Activated naive CD8-positive, alpha-beta T cell treated with anti-CD3 and anti-CD28 coated beads, Interleukin-2, amount 10 ng/mL, durations not matched to agents 7 days and 5 days (primary cell): ENCODE results near the gene STK32B. TPM values are rescaled to one million over a fixed set of nuclear protein-coding genes. Genes with fewer than 3 reads are reported as not detected.
"Not testable (repeated sequence)": the region's sequence is repeated elsewhere in the genome, so short reads cannot be mapped to it uniquely, and the experiment has no call there.

ENCODE experiments used
- ATAC-seq: fragments of 150-1000 bp; cut with Tn5 transposase; one replicate; pipeline ENCODE4 v1.10.0; 2021; ENCODE audit warnings: low read depth, moderate library complexity
- POLR2A ChIA-PET: fragments of 350-600 bp; sonication (Branson Sonifier 250); formaldehyde crosslinking; loops from one replicate; lab custom pipeline; 2021; ENCODE audit warnings: antibody characterized with exemption; lab: Charles Lee
- DNase-seq: peaks from one replicate; pipeline ENCODE4 v3.0.0; 2021
- H3K27ac Mint-ChIP-seq: one replicate; pipeline ENCODE4 v1.8.0; 2022; ENCODE audit warnings: mild to moderate bottlenecking, mixed read lengths
- H3K27me3 Mint-ChIP-seq: one replicate; pipeline ENCODE4 v1.8.0; 2022; ENCODE audit warnings: mild to moderate bottlenecking, moderate library complexity, mixed read lengths
- H3K36me3 Mint-ChIP-seq: one replicate; pipeline ENCODE4 v1.8.0; 2021; ENCODE audit warnings: mild to moderate bottlenecking, mixed read lengths
- H3K4me1 Mint-ChIP-seq: one replicate; pipeline ENCODE4 v1.8.0; 2021; ENCODE audit warnings: mixed read lengths
- H3K4me3 Mint-ChIP-seq: one replicate; pipeline ENCODE4 v1.8.0; 2022; ENCODE audit warnings: mild to moderate bottlenecking, moderate library complexity, mixed read lengths
- H3K9me3 Mint-ChIP-seq: one replicate; pipeline ENCODE4 v1.8.0; 2021; ENCODE audit warnings: mixed read lengths
- total RNA-seq, 2 experiments: library from RNA; stranded (reverse); gene quantifications; one replicate each; pipeline ENCODE4 v1.2.3, GENCODE V29; 2021

The STK32B gene
- total RNA-seq, 2 experiments from 2014 or later: not detected

- Mint-ChIP-seq H3K27ac (no peak overlapping the region), H3K27me3 (no peaks in the 10 kb centered on the region), H3K4me3 (no peak overlapping the region), H3K36me3 (no peaks in the 10 kb centered on the region), H3K9me3 (no peaks in the 10 kb centered on the region), H3K4me1 (no peaks in the 10 kb centered on the region)
- ATAC-seq: no peak
- no peak for DNase-seq
- POLR2A ChIA-PET: no interaction called here
These were observed 115.1 kb downstream of the STK32B start for GRCh38 chr4:5166377-5166776.

- ATAC-seq: no peak
- Mint-ChIP-seq H3K36me3 (no peaks in the 10 kb centered on the region), H3K27me3 (no peaks in the 10 kb centered on the region), H3K9me3 (no peaks in the 10 kb centered on the region), H3K4me3 (no peak overlapping the region), H3K27ac (no peak overlapping the region), H3K4me1 (no peaks in the 10 kb centered on the region)
- DNase-seq: no peak
- POLR2A ChIA-PET: no interaction called here
These were observed 117.6 kb downstream of the STK32B start for GRCh38 chr4:5168891-5169290.

- H3K27me3 Mint-ChIP-seq, DNase-seq, ATAC-seq, POLR2A ChIA-PET, H3K27ac Mint-ChIP-seq, H3K4me3 Mint-ChIP-seq, H3K4me1 Mint-ChIP-seq, H3K9me3 Mint-ChIP-seq, H3K36me3 Mint-ChIP-seq: not testable (repeated sequence)
These were observed 124.6 kb downstream of the STK32B start for GRCh38 chr4:5175836-5176235.

GRCh38 chr4:5184606-5185005 is 133.3 kb downstream of the STK32B start:
- POLR2A ChIA-PET: no interaction called here
- no peak for DNase-seq
- Mint-ChIP-seq H3K27ac (no peak overlapping the region), H3K4me3 (no peak overlapping the region), H3K27me3 (no peaks in the 10 kb centered on the region), H3K9me3 (no peaks in the 10 kb centered on the region), H3K4me1 (peaks cover 1% of the 10 kb centered on the region), H3K36me3 (no peaks in the 10 kb centered on the region)
- no peak for ATAC-seq

- Mint-ChIP-seq H3K27ac (no peak overlapping the region), H3K36me3 (no peaks in the 10 kb centered on the region), H3K9me3 (no peaks in the 10 kb centered on the region), H3K4me1 (peaks cover 1% of the 10 kb centered on the region), H3K4me3 (no peak overlapping the region), H3K27me3 (no peaks in the 10 kb centered on the region)
- no peak for DNase-seq
- ATAC-seq: no peak
- POLR2A ChIA-PET: no interaction called here
These were observed 134.3 kb downstream of the STK32B start for GRCh38 chr4:5185551-5185950.

GRCh38 chr4:5186271-5187064 is 135.2 kb downstream of the STK32B start:
- DNase-seq (no peak), ATAC-seq (no peak)
- Mint-ChIP-seq H3K9me3 (no peaks in the 10 kb centered on the region), H3K36me3 (no peaks in the 10 kb centered on the region), H3K4me1 (peaks cover 1% of the 10 kb centered on the region), H3K4me3 (no peak overlapping the region), H3K27ac (no peak overlapping the region), H3K27me3 (no peaks in the 10 kb centered on the region)
- POLR2A ChIA-PET: no interaction called here

GRCh38 chr4:5188130-5188529 is 136.8 kb downstream of the STK32B start:
- Mint-ChIP-seq H3K27ac (no peak overlapping the region), H3K4me1 (peaks cover 1% of the 10 kb centered on the region), H3K9me3 (no peaks in the 10 kb centered on the region), H3K36me3 (no peaks in the 10 kb centered on the region), H3K4me3 (no peak overlapping the region), H3K27me3 (no peaks in the 10 kb centered on the region)
- ATAC-seq: no peak
- POLR2A ChIA-PET: no interaction called here
- DNase-seq: no peak

GRCh38 chr4:5191831-5192230 is 140.6 kb downstream of the STK32B start:
- Mint-ChIP-seq H3K27ac (no peak overlapping the region), H3K4me3 (no peak overlapping the region), H3K27me3 (no peaks in the 10 kb centered on the region), H3K4me1 (peaks cover 1% of the 10 kb centered on the region), H3K36me3 (no peaks in the 10 kb centered on the region), H3K9me3 (no peaks in the 10 kb centered on the region)
- DNase-seq: no peak
- no peak for ATAC-seq
- POLR2A ChIA-PET: no interaction called here

- H3K36me3 Mint-ChIP-seq: no peaks in the 10 kb centered on the region
- H3K27me3 Mint-ChIP-seq: no peaks in the 10 kb centered on the region
- no peak overlapping the region for H3K4me3 Mint-ChIP-seq
- ATAC-seq (no peak), DNase-seq (no peak)
- H3K27ac Mint-ChIP-seq: no peak overlapping the region
- H3K4me1 Mint-ChIP-seq: peaks cover 1% of the 10 kb centered on the region
- H3K9me3 Mint-ChIP-seq: no peaks in the 10 kb centered on the region
- POLR2A ChIA-PET: no interaction called here
These were observed 141.0 kb downstream of the STK32B start for GRCh38 chr4:5192271-5192670.

- no peaks in the 10 kb centered on the region for H3K27me3 Mint-ChIP-seq
- no peak overlapping the region for H3K27ac Mint-ChIP-seq
- no peaks in the 10 kb centered on the region for H3K36me3 Mint-ChIP-seq
- no peak overlapping the region for H3K4me3 Mint-ChIP-seq
- DNase-seq (no peak), ATAC-seq (no peak)
- peaks cover 1% of the 10 kb centered on the region for H3K4me1 Mint-ChIP-seq
- no peaks in the 10 kb centered on the region for H3K9me3 Mint-ChIP-seq
- POLR2A ChIA-PET: no interaction called here
These were observed 141.4 kb downstream of the STK32B start for GRCh38 chr4:5192678-5193077.

- POLR2A ChIA-PET: no interaction called here
- Mint-ChIP-seq H3K36me3 (no peaks in the 10 kb centered on the region), H3K27ac (no peak overlapping the region), H3K27me3 (no peaks in the 10 kb centered on the region), H3K4me1 (no peaks in the 10 kb centered on the region), H3K4me3 (no peak overlapping the region), H3K9me3 (no peaks in the 10 kb centered on the region)
- ATAC-seq (no peak), DNase-seq (no peak)
These were observed 147.6 kb downstream of the STK32B start for GRCh38 chr4:5198656-5199541.

- no peak for ATAC-seq
- no peak for DNase-seq
- Mint-ChIP-seq H3K27me3 (no peaks in the 10 kb centered on the region), H3K4me1 (no peaks in the 10 kb centered on the region), H3K36me3 (no peaks in the 10 kb centered on the region), H3K9me3 (no peaks in the 10 kb centered on the region), H3K4me3 (no peak overlapping the region), H3K27ac (no peak overlapping the region)
- POLR2A ChIA-PET: no interaction called here
These were observed 148.6 kb downstream of the STK32B start for GRCh38 chr4:5199912-5200311.

GRCh38 chr4:5200513-5200912 is 149.2 kb downstream of the STK32B start:
- DNase-seq (no peak), ATAC-seq (no peak)
- Mint-ChIP-seq H3K4me1 (no peaks in the 10 kb centered on the region), H3K4me3 (no peak overlapping the region), H3K9me3 (no peaks in the 10 kb centered on the region), H3K27ac (no peak overlapping the region), H3K27me3 (no peaks in the 10 kb centered on the region), H3K36me3 (no peaks in the 10 kb centered on the region)
- POLR2A ChIA-PET: no interaction called here
